HepG2 (cell line): Measurements from ENCODE around the gene ZC3H7B. TPM values are rescaled to one million over a fixed set of nuclear protein-coding genes. Genes with fewer than 3 reads are reported as not detected.

Experiments
- ADNP ChIP-seq: sonication (generic); formaldehyde crosslinking; IDR thresholded peaks from 2 replicates; pipeline ENCODE4 v1.4.0; 2020; ENCODE audit warnings: missing genetic modification reagents
- ARNT2 ChIP-seq: sonication (generic); formaldehyde crosslinking; IDR thresholded peaks from 2 replicates; pipeline ENCODE4 v1.8.0; 2022; ENCODE audit warnings: mild to moderate bottlenecking, low read depth, missing genetic modification reagents, moderate library complexity
- CCDC6 ChIP-seq: sonication (generic); formaldehyde crosslinking; IDR thresholded peaks from 2 replicates; pipeline ENCODE4 v1.8.1; 2022; ENCODE audit warnings: mild to moderate bottlenecking, missing genetic modification reagents, moderate library complexity
- CENPT ChIP-seq: sonication (generic); formaldehyde crosslinking; IDR thresholded peaks from 2 replicates; pipeline ENCODE4 v1.8.0; 2022; ENCODE audit warnings: low read depth, mild to moderate bottlenecking, moderate library complexity, missing genetic modification reagents
- FOXP1 ChIP-seq, 2 experiments: fragments of 450-650 bp in 1 of 2; IDR thresholded peaks; 2 replicates each; pipeline ENCODE4 v1.6.1; 2017 to 2018; ENCODE audit warnings: antibody characterized with exemption in 1 of 2
- GATAD2A ChIP-seq: IDR thresholded peaks from 2 replicates; pipeline ENCODE4 v1.6.1; 2016
- IKZF1 ChIP-seq: fragments of 450-650 bp; IDR thresholded peaks from 2 replicates; pipeline ENCODE4 v1.7.1; 2016
- KDM5B ChIP-seq: sonication (generic); formaldehyde crosslinking; IDR thresholded peaks from 2 replicates; pipeline ENCODE4 v1.4.0; 2020; ENCODE audit warnings: missing genetic modification reagents, mild to moderate bottlenecking, borderline replicate concordance
- MAFF ChIP-seq: IDR thresholded peaks from 2 replicates; pipeline ENCODE4 v1.6.1; 2011; ENCODE audit warnings: low read depth, low read length, improper control_type of control experiment
- NR2F6 ChIP-seq, 2 experiments: IDR thresholded peaks; 2 replicates each; pipeline ENCODE4 v1.6.1; 2016; ENCODE audit warnings: antibody characterized with exemption in 1 of 2, mild to moderate bottlenecking in 1 of 2
- TCF7L2 ChIP-seq: IDR thresholded peaks from 2 replicates; pipeline ENCODE4 v1.6.1; 2011; ENCODE audit warnings: mild to moderate bottlenecking, low read depth, low read length, moderate library complexity
- THAP7 ChIP-seq: sonication (generic); formaldehyde crosslinking; IDR thresholded peaks from 2 replicates; pipeline ENCODE4 v1.8.1; 2023; ENCODE audit warnings: mild to moderate bottlenecking, missing genetic modification reagents
- ZBTB7B ChIP-seq: sonication (generic); formaldehyde crosslinking; IDR thresholded peaks from 2 replicates; pipeline ENCODE4 v1.4.0; 2020; ENCODE audit warnings: missing genetic modification reagents
- ZFYVE20 ChIP-seq: sonication (generic); formaldehyde crosslinking; IDR thresholded peaks from 2 replicates; pipeline ENCODE4 v1.8.0; 2023; ENCODE audit warnings: low read depth, mild to moderate bottlenecking, moderate library complexity, missing genetic modification reagents, borderline replicate concordance
- ZMYM3 ChIP-seq: sonication (generic); formaldehyde crosslinking; IDR thresholded peaks from 2 replicates; pipeline ENCODE4 v1.5.1; 2020; ENCODE audit warnings: mild to moderate bottlenecking, missing genetic modification reagents
- ZNF431 ChIP-seq: sonication (generic); formaldehyde crosslinking; IDR thresholded peaks from 2 replicates; pipeline ENCODE4 v1.9.0; 2022; ENCODE audit warnings: missing genetic modification reagents, low read depth, mild to moderate bottlenecking, borderline replicate concordance
- ZNF772 ChIP-seq: sonication (generic); formaldehyde crosslinking; IDR thresholded peaks from 2 replicates; pipeline ENCODE4 v1.5.0; 2020; ENCODE audit warnings: mild to moderate bottlenecking, missing genetic modification reagents
- ZNF780A ChIP-seq: sonication (generic); formaldehyde crosslinking; IDR thresholded peaks from 2 replicates; pipeline ENCODE4 v1.8.0; 2022; ENCODE audit warnings: mild to moderate bottlenecking, missing genetic modification reagents, moderate library complexity
- polyA plus RNA-seq, 8 experiments: library from polyadenylated mRNA; depleted of rRNA in 3 of 8; stranded (reverse) in 7 of 8; unstranded in 1 of 8; fragments of >200 nt; fragmentation: Illumina TruSeq in 4 of 8; extraction: Trizol in 4 of 8; gene quantifications; 2 replicates each; pipeline versions ENCODE4 v1.2.1 to v1.2.3, GENCODE V29; 2011 to 2016; ENCODE audit warnings: low read depth in 4 of 8, missing spikeins in 1 of 8, mixed read lengths in 1 of 8; ENCODE audit not compliant: insufficient read depth in 1 of 8
- total RNA-seq, 5 experiments: library from RNA; depleted of rRNA; stranded (reverse); fragments of >200 nt; fragmentation: Illumina TruSeq; extraction: Trizol; gene quantifications; 2 replicates each; pipeline ENCODE4 v1.2.3, GENCODE V29; 2016; ENCODE audit warnings: low read depth in 1 of 5
- TF ChIP-seq, protein P1 (sequence below): sonication (generic); formaldehyde crosslinking; IDR thresholded peaks from 2 replicates; pipeline ENCODE4 v1.5.1; 2020; ENCODE audit warnings: mild to moderate bottlenecking, missing genetic modification reagents, moderate library complexity
- TF ChIP-seq, protein P2 (sequence below): sonication (generic); formaldehyde crosslinking; IDR thresholded peaks from 2 replicates; pipeline ENCODE4 v1.5.1; 2020; ENCODE audit warnings: mild to moderate bottlenecking, missing genetic modification reagents, moderate library complexity
- TF ChIP-seq, protein P3 (sequence below): sonication (generic); formaldehyde crosslinking; IDR thresholded peaks from 2 replicates; pipeline ENCODE4 v1.4.0; 2020; ENCODE audit warnings: missing genetic modification reagents, borderline replicate concordance

The ZC3H7B gene
- total and polyA plus RNA-seq, 2 of the 13 experiments (the other 11 are each of a cell fraction or from before 2014, with no cell fraction given): 26.4 to 37.2 TPM

GRCh38 chr22:41290262-41291221 is 10.8 kb upstream of the ZC3H7B start (continued):
- TF ChIP-seq CCDC6: no peak
- no peak for TF ChIP-seq ZNF780A
- no peak for TF ChIP-seq ZMYM3 (CRISPR knock-in tag)
- TF ChIP-seq ZNF431 (CRISPR knock-in tag): no peak
- no peak for TF ChIP-seq ADNP (CRISPR knock-in tag)
- TF ChIP-seq, protein P1, sequence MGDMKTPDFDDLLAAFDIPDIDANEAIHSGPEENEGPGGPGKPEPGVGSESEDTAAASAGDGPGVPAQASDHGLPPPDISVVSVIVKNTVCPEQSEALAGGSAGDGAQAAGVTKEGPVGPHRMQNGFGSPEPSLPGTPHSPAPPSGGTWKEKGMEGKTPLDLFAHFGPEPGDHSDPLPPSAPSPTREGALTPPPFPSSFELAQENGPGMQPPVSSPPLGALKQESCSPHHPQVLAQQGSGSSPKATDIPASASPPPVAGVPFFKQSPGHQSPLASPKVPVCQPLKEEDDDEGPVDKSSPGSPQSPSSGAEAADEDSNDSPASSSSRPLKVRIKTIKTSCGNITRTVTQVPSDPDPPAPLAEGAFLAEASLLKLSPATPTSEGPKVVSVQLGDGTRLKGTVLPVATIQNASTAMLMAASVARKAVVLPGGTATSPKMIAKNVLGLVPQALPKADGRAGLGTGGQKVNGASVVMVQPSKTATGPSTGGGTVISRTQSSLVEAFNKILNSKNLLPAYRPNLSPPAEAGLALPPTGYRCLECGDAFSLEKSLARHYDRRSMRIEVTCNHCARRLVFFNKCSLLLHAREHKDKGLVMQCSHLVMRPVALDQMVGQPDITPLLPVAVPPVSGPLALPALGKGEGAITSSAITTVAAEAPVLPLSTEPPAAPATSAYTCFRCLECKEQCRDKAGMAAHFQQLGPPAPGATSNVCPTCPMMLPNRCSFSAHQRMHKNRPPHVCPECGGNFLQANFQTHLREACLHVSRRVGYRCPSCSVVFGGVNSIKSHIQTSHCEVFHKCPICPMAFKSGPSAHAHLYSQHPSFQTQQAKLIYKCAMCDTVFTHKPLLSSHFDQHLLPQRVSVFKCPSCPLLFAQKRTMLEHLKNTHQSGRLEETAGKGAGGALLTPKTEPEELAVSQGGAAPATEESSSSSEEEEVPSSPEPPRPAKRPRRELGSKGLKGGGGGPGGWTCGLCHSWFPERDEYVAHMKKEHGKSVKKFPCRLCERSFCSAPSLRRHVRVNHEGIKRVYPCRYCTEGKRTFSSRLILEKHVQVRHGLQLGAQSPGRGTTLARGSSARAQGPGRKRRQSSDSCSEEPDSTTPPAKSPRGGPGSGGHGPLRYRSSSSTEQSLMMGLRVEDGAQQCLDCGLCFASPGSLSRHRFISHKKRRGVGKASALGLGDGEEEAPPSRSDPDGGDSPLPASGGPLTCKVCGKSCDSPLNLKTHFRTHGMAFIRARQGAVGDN: peak; percentile 51
- TF ChIP-seq GATAD2A: peak; percentile 19; the same call in 1 of the 2 replicates
- TF ChIP-seq, protein P2, sequence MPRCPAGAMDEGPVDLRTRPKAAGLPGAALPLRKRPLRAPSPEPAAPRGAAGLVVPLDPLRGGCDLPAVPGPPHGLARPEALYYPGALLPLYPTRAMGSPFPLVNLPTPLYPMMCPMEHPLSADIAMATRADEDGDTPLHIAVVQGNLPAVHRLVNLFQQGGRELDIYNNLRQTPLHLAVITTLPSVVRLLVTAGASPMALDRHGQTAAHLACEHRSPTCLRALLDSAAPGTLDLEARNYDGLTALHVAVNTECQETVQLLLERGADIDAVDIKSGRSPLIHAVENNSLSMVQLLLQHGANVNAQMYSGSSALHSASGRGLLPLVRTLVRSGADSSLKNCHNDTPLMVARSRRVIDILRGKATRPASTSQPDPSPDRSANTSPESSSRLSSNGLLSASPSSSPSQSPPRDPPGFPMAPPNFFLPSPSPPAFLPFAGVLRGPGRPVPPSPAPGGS (CRISPR knock-in tag): peak; percentile 72; the same call in 1 of the 2 replicates
- 0 out of 2 replicates have a peak, but pooled peaks have one; percentile 5 for TF ChIP-seq MAFF
- TF ChIP-seq TCF7L2: no peak
- no peak for TF ChIP-seq ARNT2 (CRISPR knock-in tag)
- TF ChIP-seq ZNF772 (CRISPR knock-in tag): no peak
- TF ChIP-seq THAP7: no peak
- TF ChIP-seq FOXP1 (IDR thresholded peaks at IDR 0.05): no peak
- peak; percentile 15; the same call in 1 of the 2 replicates for TF ChIP-seq FOXP1 (CRISPR knock-in tag; IDR thresholded peaks at IDR 0.05)
- TF ChIP-seq, protein P3, sequence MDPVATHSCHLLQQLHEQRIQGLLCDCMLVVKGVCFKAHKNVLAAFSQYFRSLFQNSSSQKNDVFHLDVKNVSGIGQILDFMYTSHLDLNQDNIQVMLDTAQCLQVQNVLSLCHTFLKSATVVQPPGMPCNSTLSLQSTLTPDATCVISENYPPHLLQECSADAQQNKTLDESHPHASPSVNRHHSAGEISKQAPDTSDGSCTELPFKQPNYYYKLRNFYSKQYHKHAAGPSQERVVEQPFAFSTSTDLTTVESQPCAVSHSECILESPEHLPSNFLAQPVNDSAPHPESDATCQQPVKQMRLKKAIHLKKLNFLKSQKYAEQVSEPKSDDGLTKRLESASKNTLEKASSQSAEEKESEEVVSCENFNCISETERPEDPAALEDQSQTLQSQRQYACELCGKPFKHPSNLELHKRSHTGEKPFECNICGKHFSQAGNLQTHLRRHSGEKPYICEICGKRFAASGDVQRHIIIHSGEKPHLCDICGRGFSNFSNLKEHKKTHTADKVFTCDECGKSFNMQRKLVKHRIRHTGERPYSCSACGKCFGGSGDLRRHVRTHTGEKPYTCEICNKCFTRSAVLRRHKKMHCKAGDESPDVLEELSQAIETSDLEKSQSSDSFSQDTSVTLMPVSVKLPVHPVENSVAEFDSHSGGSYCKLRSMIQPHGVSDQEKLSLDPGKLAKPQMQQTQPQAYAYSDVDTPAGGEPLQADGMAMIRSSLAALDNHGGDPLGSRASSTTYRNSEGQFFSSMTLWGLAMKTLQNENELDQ: no peak
- TF ChIP-seq ZBTB7B (CRISPR knock-in tag): peak; percentile 76
- TF ChIP-seq CENPT: no peak
- TF ChIP-seq ZFYVE20 (CRISPR knock-in tag): no peak
- no peak for TF ChIP-seq IKZF1
- TF ChIP-seq NR2F6 (IDR thresholded peaks at IDR 0.05): no peak
- TF ChIP-seq NR2F6 (CRISPR knock-in tag; IDR thresholded peaks at IDR 0.05): 0 out of 2 replicates have a peak, but pooled peaks have one; percentile 11
- no peak for TF ChIP-seq KDM5B (CRISPR knock-in tag)
